T-helper 2 cell (primary cell): ENCODE measurements around the gene PLCH1.

Experiments
- DNase-seq, 5 experiments: peaks; one replicate each; pipeline versions ENCODE4 v3.0.0 to v3.0.0-alpha.2; 2012 to 2022

The PLCH1 gene

DNA sequence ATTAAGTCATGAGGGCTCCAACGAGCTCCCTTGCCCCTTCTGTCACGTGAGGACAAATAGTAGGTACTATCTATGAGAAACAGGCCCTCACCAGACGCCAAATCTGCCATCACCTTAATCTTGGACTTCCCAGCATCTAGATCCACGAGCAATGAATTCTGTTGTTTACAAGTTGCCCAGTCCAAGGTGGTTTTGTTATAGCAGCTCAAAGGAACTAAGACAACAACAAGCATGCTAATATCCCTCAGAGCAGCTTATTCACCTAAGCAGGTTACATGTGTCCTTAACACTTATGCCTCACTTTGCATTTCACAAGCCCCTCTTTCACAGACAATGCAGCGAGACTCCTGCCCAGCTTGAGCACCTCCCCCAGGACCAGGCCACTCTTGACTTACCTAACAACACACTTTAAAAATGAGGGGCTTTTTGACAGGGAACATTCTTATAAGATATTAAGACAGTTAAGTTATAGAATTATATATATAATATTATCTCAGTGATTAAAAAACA lies 219.5 kb downstream of the PLCH1 start:
- no peak for DNase-seq

DNA sequence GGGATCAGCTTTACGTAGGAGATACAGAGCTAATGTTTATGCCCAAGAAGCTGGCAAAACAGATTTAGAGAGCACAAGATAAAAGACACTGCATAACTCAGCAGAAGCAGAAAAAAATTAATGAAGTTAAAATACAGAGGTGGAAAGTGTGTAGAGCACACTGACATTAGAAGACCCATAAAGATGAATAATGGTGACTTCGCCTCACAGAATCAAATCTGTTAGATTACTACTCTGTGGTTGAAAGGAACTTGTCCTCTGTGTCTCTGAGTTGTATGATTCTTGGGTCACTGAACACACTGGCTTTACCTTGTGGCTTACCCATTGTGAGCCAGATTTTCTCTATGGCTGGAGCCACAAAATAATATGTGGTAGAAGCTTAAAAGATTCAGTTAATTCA lies 224.4 kb downstream of the PLCH1 start:
- DNase-seq, result peak in 1 of 5 experiments; percentile 37

DNA sequence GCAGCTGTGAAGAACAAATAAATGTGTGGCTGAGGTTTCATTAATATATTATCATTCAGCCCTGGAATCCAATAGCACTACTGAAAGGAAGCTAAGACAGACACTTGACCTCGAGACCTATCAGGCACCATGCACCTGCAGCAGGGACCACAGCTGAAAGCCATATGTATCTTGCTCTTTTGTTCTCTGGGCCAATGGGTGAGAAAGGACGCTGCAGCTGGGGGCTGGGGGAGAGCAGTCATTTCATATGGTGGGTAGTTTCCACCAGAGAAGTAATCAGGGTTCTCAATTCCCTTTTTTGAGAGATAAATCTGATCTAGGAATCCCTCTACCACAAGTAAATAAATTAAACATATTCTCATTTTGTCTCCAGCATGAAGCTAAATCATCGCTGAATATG lies 225.8 kb downstream of the PLCH1 start:
- DNase-seq, result no peak

DNA sequence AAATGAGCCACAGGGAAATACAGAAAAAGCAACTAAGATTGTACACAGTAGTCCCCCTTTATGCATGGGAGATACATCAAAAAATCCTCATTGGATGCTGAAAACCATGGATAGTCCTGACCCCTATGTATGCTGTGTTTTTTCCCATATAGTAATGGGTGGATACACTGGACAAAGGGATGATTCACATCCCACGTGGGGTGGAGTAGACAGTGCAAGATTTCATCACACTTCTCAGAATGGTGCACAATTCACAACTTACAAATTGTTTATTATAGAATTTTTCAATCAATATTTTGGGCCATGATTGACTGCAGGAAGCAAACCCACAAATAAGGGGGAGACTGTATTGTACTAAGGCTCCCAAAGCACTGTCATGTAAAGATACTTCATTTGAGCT lies 227.0 kb downstream of the PLCH1 start:
- DNase-seq, result no peak

DNA sequence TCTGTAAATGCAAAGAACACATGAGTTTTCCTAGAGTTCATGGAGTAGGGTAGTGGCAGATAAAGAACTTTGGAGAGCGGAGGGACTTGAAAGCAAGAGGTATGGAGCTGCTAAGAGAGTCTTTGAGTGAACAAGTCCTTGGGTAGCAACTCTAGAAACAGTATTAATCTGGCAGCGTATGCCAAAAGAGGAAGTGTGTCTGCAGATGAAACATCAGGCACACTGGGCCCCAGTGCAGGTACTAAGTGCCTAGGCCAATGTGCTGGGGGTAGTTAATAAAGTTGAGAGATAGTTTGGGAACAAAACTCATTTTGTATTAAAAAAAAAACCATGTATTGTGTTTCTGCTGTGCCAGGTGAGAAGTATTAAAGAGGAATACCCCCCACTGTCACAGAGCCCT lies 228.4 kb downstream of the PLCH1 start:
- DNase-seq, result no peak

DNA sequence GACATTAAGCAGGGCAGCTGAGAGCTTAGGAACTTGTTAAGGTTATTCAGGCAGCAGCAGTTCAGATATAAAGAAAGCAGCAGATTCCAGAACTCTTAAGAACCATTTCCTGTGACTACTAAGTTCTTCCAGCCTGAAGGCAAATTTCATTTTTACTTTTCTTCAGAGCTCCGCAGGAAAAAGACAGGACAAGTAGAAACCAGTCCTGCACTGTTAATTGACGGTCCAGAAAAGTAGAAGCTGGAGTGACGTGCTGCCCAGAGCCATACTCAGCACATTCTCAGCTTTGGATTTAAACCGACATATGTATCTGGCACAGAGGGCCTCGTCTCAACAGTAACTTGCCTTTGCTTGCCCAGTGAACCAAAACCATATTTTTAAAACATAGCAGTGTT lies 232.0 kb downstream of the PLCH1 start:
- DNase-seq, result no peak

DNA sequence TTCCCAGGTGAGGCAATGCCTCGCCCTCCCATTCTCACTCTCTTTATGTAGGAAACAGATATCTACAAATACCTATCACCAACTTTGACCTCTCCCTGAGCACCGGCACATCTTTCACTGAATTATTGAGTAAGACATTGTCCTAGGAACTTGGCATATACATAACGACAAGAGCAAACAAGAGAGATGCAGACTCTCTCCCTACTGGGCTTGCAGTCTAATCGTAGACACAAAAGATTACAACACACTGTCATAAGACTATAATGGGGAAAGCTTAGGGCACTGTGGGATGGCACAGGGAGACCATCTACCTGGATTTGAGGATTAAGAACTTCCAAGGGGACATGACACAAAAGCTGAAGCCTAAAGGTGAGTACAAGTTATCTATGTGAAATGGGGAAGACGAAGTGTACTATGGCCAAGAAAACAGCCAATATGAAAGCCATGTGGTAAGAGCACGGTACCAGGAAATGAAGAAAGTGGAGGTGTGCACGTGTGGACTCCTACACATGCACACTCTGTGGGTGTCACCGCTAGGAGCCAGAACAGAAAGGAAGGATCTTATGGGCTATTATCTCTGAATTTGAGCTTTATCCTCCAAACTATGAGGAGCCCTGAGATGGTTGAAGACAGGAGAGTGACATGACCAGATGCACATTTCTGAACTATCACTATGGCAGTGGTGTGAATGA lies 232.6 kb downstream of the PLCH1 start:
- no peak for DNase-seq

DNA sequence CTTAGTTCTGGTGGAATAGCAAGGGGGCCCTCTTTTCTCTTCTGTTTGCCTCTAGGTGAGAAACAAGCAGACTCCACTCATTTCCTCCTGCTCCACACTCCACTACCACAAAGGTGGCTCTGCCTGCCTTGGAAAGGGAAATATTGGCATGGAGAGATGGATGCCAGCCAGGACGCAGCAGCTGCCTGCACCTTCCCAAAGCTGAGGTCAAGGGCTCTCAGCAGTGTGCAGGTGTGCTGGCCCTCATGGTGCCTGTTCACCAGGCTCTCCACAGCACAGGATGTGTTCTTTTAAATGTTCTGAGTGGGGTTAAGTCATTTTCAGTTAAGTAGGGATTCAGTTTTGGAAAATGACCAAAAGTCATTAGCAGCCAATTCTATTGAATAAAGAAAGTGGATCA lies 240.2 kb downstream of the PLCH1 start:
- no peak for DNase-seq

DNA sequence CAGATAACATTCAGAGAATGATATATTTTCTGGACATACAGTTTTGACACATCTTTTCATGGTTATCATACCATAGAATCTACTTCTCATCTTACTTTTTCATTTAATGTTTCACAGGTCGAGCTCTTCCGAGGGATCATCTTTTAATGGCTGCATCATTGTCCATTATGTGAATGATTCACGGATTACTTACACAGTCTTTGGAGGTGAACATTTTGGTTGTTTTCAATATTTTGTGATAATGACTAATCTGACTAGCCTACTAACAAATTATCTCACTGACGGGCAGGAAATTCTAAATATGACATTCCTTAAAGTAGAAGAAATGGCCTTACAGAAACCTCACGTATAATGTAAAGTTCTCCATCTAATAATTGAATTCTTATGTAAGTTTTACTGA lies 242.2 kb downstream of the PLCH1 start:
- DNase-seq, result no peak

DNA sequence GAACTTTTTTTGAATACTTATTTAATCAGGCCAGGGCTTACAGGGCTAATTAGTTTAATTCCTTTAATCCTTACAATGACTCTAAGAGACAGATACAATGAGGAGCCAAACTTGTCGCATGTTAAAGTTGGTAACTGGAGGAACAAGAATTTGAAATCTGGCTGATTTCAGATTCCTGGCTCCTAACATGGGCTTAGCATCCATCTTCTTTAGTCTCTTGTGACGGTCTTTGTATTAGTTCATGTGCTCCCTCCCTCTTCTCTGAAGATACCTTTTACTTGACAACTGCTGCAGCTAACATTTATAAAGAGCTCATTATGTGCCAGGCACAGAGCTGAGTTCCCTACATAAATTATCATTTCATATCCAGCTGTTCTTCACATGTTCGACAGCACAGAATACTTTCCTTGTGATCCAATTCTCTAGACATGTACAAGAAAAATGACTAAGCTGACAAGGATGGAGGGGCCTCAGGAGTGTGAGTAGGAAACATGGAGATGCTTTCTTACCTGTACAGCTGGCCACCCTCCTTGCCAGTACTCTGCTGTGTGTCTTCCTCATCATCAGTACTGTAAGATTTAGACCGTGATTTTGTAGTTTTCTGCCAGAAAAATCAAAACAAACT lies 244.6 kb downstream of the PLCH1 start:
- DNase-seq, result no peak

DNA sequence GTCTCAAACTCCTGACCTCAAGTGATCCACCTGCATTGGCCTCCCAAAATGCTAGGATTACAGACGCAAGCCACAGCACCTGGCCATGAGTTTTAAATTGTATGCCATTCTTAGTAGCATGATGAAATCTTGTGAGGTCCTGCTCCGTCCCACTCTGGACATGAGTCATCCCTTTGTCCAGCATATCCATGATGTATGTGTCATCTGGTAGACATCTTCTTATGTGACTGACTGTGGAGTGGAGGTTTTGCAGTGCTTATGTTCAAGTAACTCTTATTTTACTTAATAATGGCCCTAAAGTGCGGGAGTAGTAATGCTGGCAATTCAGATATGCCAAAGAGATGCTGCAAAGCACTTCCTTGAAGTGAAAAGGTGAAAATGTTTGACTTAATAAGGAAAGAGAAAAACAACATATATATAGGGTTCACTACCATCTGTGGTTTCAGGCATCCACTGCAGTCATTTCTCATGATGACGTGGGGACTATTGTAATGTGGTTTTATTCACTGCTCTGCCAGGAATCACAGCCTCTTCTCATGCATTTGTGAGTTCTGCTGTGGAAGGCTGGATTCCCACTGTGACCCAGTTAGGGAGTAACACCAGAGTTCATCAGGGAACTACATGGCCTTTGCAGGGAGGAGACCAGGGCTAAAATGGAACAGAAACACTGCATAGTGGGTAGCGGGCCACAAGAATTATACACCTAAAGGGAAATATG lies 246.8 kb downstream of the PLCH1 start:
- peak in 1 of 5 experiments; percentile 40 for DNase-seq

DNA sequence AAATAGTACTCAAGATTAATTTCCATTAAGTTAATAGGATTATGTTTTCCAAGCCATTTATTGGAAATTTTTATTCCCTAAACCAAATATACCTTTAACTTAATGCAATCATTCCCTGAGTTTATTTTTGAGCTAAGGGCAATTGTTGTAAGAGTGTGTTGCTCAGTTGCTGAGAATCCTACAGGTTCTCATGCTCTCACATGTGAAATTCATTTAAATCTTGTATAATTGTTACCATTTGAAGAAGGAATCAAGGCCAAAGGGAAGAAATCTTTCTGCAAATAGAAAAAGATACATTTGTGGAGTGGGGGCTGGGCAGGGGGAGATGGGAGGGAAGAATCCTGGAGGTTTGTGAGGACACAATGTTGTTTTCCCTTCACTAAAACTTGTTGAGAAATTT lies 248.7 kb downstream of the PLCH1 start:
- no peak for DNase-seq

DNA sequence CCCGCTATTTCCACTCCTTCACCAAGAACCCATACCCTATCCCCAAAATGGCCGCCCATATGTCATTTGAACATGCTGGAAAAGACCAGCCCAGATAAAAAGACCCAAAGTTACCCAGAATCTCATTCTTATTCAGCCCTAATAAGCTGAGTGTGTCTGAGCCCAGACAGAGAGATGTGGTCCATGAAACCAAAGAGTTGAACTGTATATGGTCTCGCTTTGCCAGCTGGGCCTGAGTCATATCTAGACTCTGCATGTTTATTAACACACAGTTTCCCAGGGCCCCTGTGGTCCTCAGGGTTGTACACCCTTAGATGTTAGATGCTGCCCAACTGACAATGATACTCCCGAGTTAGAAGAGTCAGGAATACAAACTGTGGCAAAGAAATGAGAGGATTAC lies 249.5 kb downstream of the PLCH1 start:
- DNase-seq, result peak in 1 of 5 experiments; percentile 75

DNA sequence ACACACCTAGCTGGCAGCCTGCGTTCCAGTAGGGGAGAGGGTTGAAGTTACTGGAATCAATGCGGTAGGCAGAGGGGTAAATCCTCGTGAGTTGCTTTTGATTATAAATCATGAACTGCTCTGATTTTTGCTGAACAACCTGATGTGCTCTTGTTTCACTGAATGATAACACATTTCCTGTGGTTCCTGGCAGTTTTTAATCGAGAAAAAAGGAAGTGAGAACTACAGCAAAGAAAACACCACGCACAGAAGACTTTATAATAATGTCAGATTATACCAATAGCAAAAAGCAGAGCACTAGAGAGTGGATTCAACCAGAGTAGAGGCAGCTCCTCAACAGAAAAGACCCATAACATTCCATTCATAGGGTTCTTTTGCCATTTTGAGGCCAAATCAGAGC lies 250.5 kb downstream of the PLCH1 start:
- peak in 1 of 5 experiments; percentile 64 for DNase-seq

DNA sequence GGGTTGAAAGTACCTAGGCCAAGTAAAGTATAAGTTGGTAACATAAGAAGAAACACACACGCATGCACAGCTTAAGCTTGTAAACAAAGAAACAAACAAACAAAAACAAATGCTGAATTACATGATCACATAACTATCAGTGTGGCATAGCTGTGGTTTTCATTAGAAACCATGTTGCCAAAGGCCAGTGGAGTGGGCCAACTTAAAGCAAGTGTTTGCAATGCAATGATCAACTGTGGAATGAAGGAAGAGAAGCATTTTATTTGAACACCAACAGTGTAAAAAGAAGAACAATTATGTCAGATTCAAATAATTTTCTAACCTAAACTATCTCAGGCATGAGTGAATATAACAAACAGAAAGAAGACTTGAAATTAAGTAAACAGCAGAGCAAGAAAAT lies 252.0 kb downstream of the PLCH1 start:
- no peak for DNase-seq

DNA sequence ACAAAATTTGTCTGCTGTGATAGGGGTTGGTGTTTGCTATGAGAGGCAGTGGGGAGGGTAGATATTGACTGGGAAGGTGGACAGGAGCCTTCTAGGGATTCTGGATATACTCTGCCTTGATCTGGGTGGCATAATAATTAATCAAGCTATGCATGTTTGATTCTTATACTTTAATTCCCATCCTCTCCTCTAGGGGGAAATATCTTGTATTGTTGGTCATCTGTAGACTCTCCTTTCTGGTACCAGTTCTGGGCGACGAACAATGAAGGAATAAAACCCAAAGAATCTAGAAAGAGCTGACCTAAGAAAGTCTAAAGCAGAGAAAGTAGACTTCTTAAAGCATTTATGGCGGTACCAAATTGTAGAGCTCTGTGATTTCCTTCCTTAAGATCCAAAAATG lies 253.2 kb downstream of the PLCH1 start:
- no peak for DNase-seq

DNA sequence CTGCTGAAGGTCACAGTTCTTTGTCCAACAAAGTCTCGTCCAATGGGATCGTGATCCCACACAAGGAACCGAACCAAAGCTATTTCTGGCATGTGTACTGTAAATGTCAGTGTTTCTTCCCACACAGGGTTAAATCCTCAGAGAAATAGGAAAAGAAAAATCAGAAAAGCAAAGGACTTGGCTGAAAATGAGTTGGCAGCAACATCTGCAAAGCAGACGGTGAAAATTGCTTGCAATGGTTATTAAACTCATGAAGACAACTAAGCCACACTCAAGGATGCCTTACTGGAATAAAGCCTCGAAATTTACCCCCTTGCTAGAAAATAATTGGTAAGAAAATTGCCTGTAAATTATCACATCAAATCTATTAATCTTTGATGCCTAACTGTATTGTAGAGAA lies 256.2 kb downstream of the PLCH1 start:
- DNase-seq, result no peak

DNA sequence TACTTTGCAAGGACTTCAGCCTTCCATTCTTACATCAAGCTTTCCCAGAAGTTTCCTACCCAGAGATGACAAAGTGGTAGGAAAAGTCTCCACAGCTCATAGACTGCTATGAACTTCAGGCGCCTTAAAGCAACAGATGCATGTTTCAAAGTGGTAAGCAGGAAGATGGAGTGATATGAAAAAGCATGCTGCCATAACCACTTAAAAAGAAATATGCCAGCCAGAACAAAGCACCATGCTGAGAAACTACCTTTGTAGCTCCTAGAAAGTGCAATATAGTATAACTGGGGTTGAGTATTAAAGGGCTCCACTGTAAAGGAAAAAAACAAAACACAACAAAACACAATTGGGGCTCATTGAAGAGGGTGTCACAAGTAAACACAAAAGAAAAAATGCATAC lies 259.0 kb downstream of the PLCH1 start:
- DNase-seq, result no peak

DNA sequence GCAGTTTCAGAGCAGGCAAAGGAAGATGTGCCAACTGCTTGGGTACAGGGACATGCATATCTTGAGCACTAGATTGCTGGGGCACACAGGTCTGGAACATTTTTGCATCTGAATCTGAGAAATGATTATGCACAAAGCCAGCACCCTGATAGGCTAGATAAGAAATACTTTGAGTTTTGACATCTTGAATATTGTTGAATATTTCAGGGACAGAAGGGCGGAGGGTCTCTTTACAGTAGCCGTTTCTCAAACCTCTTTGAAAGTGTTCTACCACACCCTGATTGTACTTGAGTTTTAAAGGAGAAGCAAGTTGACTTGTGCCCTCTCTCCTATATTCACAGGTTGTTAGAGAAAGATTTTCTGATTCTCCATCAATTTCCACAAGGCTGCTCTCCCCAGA lies 263.3 kb downstream of the PLCH1 start:
- DNase-seq, result no peak

DNA sequence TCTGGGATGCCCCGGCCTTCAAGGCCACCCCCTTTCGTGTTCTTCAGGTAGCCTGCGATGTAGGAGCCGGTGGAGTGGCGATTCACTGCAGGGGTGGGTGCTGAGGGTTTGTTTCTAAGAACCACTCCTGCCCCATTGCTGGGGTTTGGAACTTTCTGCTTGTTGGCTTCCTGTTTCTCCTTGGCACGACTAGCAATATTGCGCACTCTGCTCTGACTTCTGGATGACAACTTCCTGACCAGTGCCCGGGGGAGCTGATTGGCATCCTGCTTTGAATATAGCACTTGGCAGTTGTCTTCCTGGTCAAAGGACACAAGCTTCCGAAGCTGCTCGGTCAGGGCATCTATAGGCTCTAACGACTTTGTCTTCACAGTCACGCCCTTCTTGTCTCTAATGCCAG lies 263.8 kb downstream of the PLCH1 start:
- no peak for DNase-seq

DNA sequence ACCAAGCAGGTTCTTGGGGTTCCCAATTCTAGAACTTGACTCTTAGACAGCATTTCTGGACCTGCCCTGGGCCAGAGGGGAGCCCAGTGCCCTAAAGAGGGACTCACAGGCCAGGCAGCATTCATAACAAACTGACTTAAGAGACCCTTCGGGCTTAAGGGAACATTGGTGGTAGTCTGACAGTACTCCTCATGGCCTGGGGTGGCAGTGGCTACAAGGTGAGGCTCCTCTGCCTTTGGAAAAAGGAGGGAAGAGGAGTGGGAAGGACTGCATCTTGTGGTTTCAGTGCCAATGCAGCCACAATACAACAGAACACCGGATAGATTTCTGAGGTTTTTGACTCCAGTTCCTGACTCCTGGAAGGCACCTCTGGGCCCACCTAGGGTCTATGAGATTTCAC lies 279.2 kb downstream of the PLCH1 start:
- DNase-seq, result no peak

DNA sequence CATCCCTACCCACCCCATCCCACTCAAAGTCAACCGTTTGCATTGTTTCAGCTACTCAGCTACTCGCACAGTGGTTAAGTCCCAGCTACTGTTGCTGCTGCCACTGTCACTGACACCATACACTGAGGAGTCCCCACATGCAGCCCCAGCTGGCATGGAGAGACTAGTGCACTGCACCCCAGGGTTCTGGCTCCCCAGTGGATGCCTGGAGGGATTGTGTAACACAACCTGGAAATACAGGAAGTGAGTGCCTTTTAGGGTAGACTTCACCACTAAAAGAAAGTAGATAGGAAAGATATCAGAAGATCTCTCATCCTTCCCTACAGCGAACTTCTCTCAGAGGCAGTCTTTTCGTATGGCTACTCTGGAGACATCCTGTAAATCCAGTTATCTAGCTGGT lies 282.2 kb downstream of the PLCH1 start:
- no peak for DNase-seq

DNA sequence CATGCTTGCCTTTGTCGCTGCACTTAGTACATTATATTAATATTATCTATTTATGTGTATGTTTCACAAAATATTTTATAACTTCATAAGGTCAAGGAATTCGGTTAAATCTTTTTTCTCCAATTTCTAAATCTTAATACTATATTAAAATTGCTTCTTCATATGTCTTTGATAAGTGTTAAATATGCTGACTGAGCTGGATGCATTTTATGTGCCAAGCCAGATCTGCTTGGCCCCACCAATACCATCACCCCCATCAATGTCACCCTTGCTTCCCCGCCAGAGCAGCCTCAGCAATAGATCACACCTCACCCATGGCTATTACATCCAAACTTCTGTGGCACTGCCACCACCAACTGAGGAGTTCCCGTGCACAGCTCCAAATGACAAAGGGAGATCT lies 287.3 kb downstream of the PLCH1 start:
- no peak for DNase-seq

DNA sequence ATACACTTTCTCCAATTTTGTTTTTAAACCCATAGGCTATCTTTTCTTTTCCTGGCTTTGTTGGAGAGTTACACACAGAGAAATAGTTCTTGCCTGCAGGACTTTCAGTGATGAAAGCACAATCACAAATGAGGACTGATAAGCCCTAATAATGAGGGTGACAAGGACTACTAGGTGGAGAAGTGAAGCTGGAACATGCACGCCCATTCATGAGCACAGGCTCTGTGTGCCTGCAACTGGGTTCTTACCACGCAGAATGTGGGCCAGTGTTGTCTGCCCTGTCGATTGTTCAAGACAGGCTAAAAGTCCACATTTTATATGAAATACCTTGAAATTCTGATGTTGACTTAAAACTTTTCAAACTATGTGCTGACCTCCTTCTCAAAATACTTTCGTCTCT lies 289.1 kb downstream of the PLCH1 start:
- DNase-seq, result no peak
